ENCODE measurements around the gene CHN1.

CHN1 gene

DNA sequence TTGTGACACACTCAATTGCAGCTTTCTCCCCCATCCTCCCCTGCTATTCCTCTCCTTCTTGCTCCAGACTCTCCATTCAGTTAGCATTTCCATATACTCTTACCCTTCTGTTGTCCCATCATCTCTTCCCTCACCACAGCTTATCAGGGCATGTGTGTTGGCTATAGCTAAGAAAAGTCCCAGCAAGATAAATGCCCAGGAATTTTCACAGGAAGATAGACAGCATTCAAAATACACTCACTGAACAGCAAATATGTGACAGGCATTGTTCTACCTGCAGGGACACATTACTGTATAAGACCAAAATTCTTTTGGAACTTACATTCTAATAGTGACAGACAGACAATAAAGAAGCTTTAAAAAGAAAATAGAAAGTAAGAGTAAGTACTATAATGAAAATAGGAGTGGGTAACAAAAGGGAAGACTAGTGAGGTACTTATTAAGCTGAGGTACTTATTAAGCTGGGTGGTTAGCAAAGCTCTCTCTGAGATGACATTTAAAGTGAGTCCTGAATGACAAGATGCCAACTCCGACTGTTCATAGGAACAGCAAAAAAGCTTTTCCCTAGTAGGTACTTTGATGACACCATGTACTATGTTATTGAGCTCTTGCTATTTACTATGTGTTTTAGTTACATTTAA is 86.2 kb downstream of the CHN1 start:
- DNase-seq = no peak

GRCh38 chr2:174916270-174916930 is 88.8 kb downstream of the CHN1 start:
- DNase-seq = no peak

- DNase-seq = peak; percentile 85
Observed at GRCh38 chr2:174914853-174915760, 90.1 kb downstream of the CHN1 start.

DNA sequence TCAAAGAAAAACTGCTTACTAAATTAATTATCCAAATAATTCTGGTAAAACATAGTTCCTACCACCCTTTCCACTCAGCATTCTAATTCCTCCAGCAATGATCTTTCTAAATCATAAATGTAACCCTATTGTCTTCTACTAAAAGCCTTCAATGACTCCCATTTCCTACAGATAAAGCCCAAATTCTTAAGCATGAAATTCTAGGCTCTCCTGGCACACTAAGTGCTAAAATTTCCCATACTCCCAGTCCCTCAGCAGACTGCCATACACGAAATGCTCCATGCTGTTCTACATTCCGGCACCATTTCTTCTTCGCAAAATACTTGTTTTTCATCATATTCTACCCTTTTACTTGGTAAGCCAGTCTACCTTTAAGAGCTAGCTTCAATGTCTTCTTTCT is 96.9 kb downstream of the CHN1 start:
- no peak for DNase-seq

DNA sequence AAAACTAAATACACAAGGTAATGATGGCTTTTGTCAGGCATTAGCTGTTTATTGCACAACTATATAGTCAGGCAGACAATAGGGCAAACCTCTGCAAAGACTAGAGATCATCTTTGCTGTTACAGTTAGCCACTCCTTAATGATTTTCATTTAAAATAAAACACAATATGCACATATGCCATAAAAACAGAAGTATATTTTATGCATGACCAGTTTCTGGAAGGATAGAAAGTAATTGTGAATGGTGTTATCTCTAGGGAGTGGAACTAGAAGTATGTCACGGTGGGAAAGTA is 102.0 kb downstream of the CHN1 start:
- no peak for DNase-seq

DNA sequence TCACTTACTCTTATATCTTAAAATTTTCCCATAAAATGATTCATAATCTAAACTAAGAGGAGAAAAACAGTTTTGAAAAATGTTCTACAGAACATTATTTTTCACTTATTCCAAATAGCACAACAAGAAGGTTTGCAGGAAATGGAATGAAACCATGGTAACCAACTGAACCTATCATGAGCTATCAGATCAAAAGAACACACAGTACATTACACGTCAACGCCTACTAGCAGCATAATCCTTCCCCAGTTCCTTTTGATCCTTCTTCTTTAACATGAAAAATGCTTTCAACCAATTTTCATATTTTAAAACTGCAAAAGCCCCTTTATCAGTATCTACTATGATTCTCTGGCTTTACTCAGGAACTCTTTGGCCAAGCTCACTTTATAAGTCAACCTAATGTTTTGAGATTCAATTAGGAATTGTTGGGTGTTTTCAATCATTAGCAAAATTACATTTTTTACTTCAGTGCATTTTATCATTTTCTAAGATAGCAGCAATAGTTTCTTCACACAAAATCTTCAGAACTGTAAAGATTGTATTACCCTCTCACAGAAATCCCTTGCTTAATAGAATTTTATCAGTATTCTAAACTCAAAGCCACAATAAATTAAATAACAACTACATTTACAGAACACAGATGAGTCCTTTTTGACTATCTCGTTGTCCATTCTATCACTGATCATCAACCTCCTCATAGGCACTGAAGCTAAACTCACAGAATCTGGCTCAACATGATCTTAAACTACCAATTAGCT is 102.5 kb downstream of the CHN1 start:
- no peak for DNase-seq

DNA sequence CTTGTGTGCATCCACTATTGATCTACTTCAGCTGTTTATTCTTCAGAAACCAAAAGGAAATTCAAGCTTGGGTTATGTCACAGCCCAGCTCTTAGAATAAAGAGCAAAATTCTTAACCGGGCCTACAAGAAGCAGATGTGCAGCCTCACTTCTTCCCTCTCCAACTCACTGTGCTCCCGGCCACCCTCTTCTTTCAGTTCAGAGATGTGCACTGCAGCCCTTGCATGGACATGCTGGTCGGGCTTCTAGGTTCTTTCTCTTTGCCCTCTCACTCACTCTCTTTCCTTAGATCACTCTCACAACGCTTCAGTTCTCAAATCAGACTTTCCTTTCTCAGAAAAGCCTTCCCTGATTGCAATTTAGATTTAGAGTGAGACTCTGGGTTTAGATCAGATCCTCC is 104.1 kb downstream of the CHN1 start:
- no peak for DNase-seq

DNA sequence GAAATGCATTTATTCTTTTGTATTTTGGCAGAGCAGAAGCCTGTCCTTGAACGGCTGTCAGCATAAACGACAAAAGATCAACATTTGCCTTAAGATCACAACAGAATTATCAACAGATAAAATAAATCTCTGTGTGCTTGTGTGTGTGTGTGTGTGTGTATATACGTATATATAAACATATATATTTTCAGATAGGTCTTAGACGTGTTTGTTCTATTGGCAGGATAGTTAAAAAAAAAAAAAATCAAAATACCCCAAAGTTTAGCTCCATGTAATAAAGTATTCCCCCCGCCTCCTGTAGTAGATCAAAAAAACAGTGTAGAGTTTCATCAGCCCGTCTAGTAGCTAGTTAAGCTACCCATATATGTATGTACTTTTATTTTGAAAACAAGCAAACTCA is 107.9 kb downstream of the CHN1 start:
- DNase-seq = no peak

GRCh38 chr2:174893018-174893417 is 112.2 kb downstream of the CHN1 start:
- no peak for DNase-seq

GRCh38 chr2:174892546-174892945 is 112.6 kb downstream of the CHN1 start:
- no peak for DNase-seq

GRCh38 chr2:174888646-174889271 is 116.4 kb downstream of the CHN1 start:
- DNase-seq = no peak

- DNase-seq = no peak
Observed at GRCh38 chr2:174888146-174888545, 117.0 kb downstream of the CHN1 start.

DNA sequence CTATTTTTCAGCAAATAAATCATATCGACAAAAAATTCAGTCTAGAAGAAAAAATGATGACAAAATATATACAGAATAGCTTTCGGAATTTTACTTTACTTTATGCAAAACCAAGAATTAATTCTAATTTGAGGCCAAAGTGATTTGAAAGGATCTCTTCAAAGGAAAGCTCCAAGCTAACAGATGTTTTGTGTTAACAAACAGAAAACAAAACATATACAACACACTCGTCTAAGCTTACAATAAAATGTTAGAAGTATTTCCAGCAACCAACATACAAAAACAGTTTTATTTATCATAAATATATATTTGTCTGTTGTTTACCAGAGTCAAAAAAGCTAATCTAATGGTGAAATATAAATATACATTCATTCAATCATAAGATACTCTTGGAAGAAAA is 122.8 kb downstream of the CHN1 start:
- no peak for DNase-seq

- no peak for DNase-seq
Observed at GRCh38 chr2:174881678-174882077, 123.5 kb downstream of the CHN1 start.

- peak; percentile 62 for DNase-seq
Observed at GRCh38 chr2:174878537-174879147, 126.5 kb downstream of the CHN1 start.

GRCh38 chr2:174877751-174878150 is 127.4 kb downstream of the CHN1 start:
- DNase-seq = no peak

DNA sequence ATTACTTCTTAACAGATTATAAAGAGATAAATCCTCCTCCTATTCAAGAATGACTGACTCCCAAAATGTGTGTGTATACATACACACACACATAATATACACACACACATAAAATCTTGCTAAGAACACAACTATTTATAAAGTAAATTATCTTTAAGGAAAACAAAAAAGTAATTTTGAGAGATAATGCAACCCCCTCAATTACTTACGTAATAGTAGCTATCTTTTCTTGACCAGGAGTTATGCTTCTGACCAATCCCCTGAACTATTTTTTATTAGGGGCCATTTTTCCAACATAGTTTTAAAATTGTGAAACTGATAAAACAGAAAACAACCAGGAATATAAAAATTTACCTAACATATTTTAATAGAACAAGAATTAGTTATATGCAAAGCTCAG is 127.9 kb downstream of the CHN1 start:
- DNase-seq = no peak

- DNase-seq = no peak
Observed at GRCh38 chr2:174874085-174874484, 131.1 kb downstream of the CHN1 start.

GRCh38 chr2:174873471-174873870 is 131.7 kb downstream of the CHN1 start:
- no peak for DNase-seq

- no peak for DNase-seq
Observed at GRCh38 chr2:174870787-174871186, 134.4 kb downstream of the CHN1 start.

DNA sequence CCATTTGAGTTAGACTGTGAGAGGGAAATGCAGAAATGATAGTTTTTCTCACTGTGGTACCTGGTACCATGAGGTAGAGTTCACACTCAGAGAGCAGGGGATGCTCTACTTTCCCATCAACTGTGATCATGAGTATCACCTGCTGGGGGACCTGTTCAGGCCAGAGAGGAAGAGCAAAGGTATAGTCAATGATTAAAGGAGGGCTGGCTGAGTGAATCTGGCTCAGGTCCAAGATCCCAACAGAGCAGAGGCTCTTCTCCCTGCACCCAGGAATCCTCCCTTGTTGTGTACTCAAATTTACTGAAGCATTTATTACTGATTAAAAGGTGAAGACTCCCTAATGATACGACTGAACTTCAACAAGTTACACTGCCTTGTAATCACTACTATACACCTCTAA is 136.3 kb downstream of the CHN1 start:
- DNase-seq = no peak

DNA sequence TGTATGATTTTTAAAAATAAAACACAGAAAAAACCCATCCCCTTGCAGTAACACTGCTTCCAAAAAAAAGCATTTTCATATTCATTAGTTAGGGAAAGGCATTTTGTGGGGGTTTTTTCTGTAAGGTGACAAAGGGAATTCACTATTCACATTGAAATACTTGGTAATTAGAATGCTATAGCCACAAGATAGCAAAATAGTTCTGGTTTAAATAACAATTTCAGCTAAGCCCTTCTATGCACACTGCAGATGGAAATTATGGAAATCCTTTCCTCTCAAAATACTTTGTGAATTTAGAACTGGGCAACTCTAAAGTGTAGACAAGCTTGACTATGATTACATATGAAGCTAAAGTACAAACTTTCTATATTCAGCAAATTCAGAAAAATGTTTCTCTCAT is 138.8 kb downstream of the CHN1 start:
- no peak for DNase-seq

All from NCI-H2029 treated with DMSO at 0.1 percent for 48 hours (cell line).